Activated naive CD8-positive, alpha-beta T cell (primary cell): Measurements from ENCODE around the gene TNFRSF12A.
"Not testable (repeated sequence)": the region's sequence is repeated elsewhere in the genome, so short reads cannot be mapped to it uniquely, and the experiment has no call there.

Experiments
- H3K27ac Mint-ChIP-seq: one replicate; pipeline ENCODE4 v1.8.0; 2021; ENCODE audit warnings: mixed read lengths
- H3K27me3 Mint-ChIP-seq: one replicate; pipeline ENCODE4 v1.8.0; 2021; ENCODE audit warnings: mixed read lengths
- H3K36me3 Mint-ChIP-seq: one replicate; pipeline ENCODE4 v1.8.0; 2021; ENCODE audit warnings: mixed read lengths
- H3K4me1 Mint-ChIP-seq: one replicate; pipeline ENCODE4 v1.8.0; 2021; ENCODE audit warnings: low read depth, mixed read lengths
- H3K4me3 Mint-ChIP-seq: one replicate; pipeline ENCODE4 v1.8.0; 2021; ENCODE audit warnings: mild to moderate bottlenecking, mixed read lengths
- H3K9me3 Mint-ChIP-seq: one replicate; pipeline ENCODE4 v1.8.0; 2021; ENCODE audit warnings: low read depth, mixed read lengths

TNFRSF12A gene

GRCh38 chr16:3068487-3068886 is 48.3 kb downstream of the TNFRSF12A start:
- Mint-ChIP-seq H3K4me3 (peak overlapping the region; percentile 100), H3K4me1 (peaks cover 55% of the 10 kb centered on the region), H3K9me3 (no peaks in the 10 kb centered on the region), H3K27ac (peak overlapping the region; percentile 96), H3K36me3 (peaks cover 18% of the 10 kb centered on the region), H3K27me3 (no peaks in the 10 kb centered on the region)

GRCh38 chr16:3069146-3069545 is 49.0 kb downstream of the TNFRSF12A start:
- Mint-ChIP-seq H3K4me1 (peaks cover 58% of the 10 kb centered on the region), H3K36me3 (peaks cover 18% of the 10 kb centered on the region), H3K27ac (peak overlapping the region; percentile 93), H3K4me3 (peak overlapping the region; percentile 69)
- H3K27me3 Mint-ChIP-seq, H3K9me3 Mint-ChIP-seq: not testable (repeated sequence)

GRCh38 chr16:3070608-3071111 is 50.5 kb downstream of the TNFRSF12A start:
- Mint-ChIP-seq H3K27ac (peak overlapping the region; percentile 93), H3K4me3 (peak overlapping the region; percentile 69), H3K4me1 (peaks cover 61% of the 10 kb centered on the region), H3K27me3 (no peaks in the 10 kb centered on the region), H3K36me3 (peaks cover 16% of the 10 kb centered on the region), H3K9me3 (no peaks in the 10 kb centered on the region)

GRCh38 chr16:3071655-3072054 is 51.5 kb downstream of the TNFRSF12A start:
- peaks cover 69% of the 10 kb centered on the region for H3K4me1 Mint-ChIP-seq
- peaks cover 15% of the 10 kb centered on the region for H3K36me3 Mint-ChIP-seq
- H3K9me3 Mint-ChIP-seq: no peaks in the 10 kb centered on the region
- H3K27me3 Mint-ChIP-seq: no peaks in the 10 kb centered on the region
- H3K4me3 Mint-ChIP-seq: no peak overlapping the region
- peak overlapping the region; percentile 46 for H3K27ac Mint-ChIP-seq
